AG08395 (cell line): ENCODE measurements around the gene CES1.
"Not testable (repeated sequence)": the region's sequence is repeated elsewhere in the genome, so short reads cannot be mapped to it uniquely, and the experiment has no call there.

Source experiments
- DNase-seq: peaks from one replicate; pipeline ENCODE4 v3.0.0; 2012; ENCODE audit warnings: mixed read lengths, low spot score

The CES1 gene

DNA sequence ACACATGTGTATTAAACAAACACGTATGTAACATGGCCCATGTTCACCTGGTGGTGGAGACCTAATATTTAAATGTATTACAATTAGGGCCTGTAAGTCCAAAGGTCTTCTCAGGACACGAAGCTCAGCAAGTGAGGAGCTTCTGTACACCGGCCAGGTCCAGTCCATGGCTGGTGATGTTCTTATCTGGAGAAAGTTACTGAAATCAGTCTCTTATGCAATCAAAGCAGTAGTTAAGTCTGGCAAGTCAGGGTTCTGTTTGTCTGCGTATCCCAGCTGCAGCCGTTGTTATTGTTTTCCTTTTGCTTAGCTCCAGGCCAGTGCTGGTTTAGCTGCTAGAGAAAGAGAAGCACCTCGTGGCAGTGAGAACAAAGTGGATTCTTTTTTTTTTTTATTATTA, 41.4 kb downstream of the CES1 start:
- DNase-seq: not testable (repeated sequence)

DNA sequence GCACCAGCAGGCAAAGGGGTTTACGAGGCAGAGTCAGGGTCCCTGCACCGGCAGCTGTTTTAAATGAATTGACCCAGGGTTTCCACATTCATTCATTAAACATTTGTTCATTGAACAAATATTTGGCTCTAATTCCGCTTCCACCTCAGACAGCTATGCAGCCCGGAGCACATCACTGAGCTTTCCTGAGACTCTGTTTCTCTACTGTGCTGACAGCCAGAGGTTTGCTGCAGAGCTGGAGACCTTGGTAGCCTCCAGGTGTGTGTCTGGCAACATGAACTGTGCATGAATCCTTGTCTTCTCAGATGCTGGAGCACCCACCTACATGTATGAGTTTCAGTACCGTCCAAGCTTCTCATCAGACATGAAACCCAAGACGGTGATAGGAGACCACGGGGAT, 42.7 kb downstream of the CES1 start:
- DNase-seq: not testable (repeated sequence)

DNA sequence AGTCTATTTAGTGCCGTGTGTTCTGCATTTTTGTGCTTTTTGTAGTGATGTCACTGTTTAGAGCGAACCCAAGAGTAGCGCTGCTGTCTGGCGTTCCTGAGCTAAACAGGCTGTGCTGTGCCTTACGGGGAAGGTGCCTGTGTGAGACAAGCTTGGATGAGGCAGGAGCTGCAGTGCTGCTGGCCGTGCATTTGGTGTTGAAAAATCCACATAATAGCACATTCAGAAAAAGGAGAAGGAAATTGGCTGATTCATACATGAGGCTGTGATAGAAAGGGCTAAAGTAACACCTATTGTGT, 50.2 kb downstream of the CES1 start:
- DNase-seq: not testable (repeated sequence)

DNA sequence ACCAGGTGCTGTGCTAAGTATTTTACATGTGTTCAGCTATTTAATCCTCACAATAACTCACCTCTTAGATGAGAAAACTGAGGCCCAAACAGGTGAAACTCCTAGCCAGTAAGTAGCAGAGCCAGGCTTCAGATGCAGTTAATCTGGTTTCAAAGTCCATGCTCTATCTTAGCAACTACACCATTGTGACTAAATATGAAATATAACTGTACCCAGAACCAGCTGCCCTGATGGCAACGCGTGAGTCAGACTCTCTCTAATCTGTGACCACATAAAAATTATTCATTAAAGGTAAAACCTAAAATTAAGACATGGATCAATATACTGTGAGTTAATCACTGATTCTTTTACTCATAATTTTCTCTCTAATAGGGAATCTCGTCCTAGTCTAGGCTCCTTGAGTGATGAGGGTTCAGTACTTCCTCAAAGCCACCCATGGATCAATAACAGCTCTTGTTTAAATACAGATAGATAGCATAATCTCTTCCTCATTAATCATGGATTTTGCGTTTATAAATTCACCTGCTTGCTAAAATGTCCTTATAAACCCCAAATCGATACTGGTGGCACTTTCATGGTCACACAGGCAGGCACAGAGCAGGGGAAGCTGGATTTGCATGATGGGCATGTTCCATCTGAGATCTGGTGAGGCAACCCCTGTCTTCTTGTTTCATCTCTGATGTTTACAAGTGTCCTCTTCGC, 50.7 kb downstream of the CES1 start:
- DNase-seq: not testable (repeated sequence)

DNA sequence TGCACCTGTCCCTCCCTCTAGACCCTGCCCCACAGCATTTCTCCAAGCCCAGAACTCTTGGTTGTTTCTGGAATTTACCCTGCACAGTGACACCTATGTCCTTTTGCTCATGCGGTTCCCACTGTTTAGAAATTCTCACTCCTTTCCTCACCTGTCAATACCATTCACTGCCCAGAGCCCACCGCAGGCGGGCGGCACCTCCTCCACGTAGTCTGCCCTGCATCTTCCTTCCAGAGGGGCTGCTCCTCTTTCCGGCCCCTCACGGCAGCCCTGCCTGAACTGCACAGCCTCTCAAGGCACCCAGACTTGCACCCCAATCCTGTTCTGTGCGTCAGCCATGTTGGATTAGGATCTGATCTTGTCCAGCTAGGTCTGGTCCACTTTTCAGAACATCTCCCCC, 51.4 kb downstream of the CES1 start:
- not testable (repeated sequence) for DNase-seq

DNA sequence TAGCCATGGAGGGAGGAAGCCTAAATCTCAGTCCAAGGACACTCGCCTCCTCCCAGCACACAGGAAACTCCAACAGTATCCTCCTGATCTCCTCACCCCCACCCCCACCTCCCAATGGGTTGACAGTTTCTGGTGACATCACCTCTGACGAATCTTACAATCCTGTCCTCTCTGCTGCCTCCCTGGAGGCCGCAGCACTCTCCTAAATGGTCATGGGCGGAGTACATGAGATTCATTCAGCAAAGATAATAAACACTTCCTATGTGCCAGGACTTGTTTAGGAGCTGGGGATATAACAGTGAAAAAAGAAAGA, 52.8 kb downstream of the CES1 start:
- not testable (repeated sequence) for DNase-seq

DNA sequence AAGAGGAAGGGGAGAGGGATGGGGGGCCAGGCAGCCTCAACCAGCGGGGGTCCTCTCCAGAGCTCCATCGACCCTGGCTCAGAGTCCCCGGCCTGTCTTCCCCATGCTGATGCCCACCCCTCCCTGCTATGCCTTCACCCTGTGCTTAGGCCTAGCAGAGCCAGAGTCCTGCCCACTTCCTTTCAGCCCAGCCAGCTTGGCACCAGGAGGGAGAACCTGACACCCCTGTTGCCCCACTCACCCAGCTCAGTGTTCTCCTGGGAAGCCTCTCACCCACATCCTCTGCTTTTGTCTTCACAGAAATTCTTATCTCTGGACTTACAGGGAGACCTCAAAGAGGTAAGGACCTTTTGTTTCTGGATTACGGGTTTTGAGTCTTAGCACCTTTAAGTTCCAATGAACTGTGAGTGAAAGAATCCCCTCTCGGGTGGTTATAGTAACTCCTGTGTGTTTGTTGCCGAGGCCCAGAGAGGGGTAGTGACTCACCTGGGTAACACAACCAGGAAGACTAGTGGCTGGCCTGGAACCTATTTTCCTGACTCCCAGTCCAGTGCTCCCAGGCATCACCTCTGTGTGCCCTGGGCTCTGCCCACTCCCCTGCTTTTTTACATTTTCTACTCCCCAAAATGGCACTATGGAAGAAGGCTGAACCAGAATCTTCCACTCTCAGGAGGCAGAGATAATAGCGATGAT, 53.3 kb downstream of the CES1 start:
- DNase-seq: no peak

DNA sequence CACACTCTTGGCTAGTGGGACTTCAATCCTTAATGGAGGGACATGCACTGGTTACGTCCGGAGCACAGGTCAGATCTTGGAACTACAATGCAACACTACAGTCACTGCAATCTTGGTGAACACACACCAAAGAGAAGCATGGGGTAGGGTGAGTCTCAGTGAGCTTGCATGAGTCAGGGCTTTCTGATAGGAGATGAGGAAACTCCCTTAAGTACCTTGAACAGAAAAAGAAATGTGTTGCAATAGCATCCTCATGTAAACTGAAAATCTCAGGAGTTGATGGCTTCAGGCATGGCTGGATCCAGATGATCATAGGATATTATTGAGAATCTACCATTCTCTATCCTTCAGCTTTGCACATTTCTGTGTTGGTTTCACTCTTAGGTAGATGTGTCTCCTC, 54.1 kb downstream of the CES1 start:
- DNase-seq: no peak

DNA sequence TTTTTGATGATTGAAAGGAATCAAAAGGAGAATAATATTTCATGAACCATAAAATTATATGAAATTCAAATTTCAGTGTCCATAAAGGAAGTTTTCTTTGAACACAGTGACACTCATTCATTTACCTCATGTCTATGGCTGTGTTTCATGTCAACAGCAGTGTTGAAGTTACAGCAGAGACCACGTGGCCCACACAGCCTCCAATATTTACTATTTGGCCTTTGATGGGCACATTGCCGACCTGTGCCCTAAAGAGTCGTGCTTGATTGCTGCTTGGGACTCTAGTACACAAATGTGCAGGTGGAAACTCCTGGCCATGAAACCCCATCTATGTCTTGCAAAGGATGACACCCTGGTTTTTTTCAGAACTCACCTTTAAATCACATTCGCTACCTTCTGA, 57.0 kb downstream of the CES1 start:
- DNase-seq: no peak

DNA sequence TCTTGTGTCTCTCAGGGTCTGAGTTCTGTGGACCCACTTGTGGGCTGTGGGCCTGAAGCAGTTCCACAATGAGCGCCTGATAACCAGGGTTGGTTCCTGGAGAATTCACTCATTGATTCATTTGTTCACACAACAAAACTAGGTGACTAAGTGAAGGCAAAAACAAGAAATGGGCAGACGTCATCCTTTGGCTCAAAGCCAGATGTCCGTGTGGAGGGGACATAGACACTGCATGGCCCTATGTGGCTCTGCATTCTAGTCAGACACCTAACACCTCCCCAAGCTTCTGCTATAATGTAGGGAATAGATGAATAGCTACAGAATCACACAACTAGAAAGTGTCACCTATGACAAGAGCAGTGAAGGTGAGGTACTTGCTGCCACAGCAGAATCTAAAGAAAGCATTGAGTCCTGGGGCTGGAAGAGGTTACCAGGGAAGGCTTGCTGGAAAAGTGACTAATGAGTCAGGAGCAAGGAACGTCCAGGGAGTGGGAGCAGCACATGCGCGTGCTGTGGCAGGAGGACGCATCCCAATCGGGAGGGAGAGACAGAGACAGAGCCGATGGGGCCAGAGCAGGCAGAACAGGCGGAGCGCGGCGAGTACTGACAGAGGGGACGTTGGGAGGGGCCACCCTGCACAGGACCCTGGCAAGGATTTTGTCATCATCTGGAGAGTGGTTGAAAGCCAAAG, 58.9 kb downstream of the CES1 start:
- DNase-seq: peak; percentile 37

DNA sequence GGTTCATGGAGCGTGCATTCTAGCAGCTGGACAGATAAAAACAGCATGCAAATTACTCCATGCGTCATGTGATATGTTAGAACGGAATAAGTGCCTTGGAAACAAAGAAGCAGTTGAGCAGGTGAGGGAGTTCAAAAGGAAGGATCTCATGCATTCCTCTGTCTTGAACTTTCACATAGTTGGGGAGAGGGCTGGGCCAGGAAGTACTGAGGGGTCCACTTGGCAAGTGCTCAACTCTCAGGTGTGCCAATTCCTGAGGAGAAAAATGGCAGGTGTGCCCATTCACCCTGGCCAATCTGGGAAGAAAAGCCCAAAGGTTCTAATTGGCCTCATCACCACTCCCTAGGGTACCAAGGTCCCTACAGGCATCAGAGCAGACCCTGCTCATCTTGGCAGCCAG, 67.7 kb downstream of the CES1 start:
- no peak for DNase-seq

DNA sequence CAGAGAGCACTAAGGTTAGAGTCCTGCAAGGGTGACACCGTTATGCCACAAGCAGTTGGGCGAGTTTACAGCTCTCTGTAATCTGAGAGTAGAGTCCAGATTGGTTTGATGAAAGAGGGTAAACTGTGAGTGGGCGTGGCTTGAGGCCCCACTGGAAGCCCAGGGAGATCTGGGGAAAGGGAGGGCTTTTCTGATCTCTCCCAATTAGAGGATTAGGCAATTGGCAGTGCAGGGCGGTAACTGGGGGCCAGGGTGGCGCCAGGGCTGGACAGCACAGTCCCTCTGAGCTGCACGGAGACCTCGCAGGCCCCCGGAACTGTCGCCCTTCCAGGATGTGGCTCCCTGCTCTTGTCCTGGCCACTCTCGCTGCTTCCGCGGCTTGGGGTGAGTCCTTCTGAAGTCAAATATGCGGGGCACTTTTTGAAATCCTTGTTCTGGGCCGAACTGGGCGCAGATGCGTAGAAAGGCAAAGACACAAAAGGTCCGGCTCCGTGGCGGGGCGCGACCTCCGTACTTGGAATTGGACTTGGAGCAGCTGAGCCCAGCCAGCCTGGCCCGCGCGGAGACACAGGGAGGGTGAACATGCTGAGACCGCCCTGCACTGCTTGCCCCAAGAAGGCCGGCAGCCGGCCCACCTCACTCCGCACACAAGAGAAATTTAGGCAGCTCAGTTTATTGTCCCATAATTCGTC, 72.4 kb downstream of the CES1 start:
- DNase-seq: no peak

DNA sequence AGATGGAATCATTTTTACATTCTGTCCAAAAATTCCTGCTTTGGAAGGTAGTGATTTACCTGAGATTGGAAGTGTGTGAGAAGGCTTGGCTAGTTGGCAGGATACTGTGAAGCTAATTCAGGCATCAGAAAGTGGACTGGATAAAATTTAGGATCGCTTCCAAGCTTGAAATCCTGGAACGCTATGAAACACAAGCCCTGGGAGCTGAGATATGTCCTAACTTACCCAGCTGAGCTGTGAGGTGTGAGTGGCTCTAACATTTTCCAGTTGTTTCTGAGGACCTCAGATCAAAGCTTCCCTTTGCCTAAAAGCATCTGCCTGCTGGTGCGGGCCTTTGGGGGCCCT, 73.0 kb downstream of the CES1 start:
- DNase-seq: not testable (repeated sequence)

DNA sequence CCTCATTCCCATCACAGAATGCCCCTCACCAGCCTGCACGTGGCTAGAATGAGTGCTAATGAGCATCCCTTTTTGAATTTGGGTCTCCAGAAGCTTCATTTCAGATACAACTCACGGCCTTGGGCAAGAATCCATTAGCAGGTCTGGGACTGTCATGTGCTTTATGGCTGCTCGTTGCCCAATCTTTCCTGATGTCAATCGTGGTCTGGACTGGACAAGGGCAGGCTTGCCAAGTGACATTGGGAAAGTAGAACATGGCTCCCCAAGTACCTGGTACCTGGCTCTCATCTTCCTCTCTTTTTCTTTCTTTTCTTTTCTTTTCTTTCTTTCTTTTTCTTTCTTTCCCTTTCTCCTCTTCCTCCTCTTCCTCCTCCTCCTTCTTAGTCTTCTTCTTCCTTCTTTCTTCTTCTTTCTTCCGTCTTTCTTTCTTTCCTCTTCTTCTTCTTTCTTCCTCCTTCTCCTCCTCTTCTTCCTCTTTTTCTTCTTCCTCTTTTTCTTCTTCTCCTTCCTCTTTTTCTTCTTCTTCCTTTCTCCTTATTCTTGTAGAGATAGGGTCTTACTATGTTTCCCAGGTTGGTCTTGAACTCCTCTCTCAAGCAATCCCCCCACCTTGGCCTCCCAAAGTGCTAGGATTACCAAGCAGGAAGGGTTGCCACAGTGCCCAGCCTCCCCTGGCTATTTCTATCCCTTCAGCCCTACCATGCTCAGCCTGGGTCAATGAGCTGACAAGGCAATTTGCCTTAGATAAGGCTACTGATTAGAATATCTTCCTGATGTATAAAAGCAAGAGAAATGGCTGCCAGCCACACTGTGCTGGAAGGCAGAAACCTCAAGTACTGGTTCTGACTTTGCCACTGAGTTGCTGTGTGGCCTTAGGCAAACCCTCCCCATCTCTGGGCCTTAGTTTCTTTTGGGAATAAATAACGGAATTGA, 75.0 kb downstream of the CES1 start:
- not testable (repeated sequence) for DNase-seq

DNA sequence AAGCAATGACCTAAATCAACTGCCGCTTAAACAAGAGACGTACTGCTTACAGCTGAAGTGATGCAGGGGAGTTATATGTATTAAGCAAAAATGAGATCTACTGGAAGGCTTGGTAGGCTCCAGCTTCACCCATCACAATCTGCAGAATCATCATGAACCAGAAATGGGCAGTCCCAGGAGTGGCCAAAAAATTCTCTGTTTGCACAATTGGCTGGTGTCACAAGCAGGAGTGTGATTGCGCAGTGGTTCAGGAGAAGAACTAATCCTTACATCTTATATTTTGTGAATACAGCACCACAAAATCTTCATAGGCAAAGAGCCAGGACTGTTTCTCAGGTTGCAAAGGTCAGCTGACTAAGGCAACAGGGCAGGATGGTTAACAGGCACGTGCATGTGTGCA, 75.9 kb downstream of the CES1 start:
- DNase-seq: no peak

DNA sequence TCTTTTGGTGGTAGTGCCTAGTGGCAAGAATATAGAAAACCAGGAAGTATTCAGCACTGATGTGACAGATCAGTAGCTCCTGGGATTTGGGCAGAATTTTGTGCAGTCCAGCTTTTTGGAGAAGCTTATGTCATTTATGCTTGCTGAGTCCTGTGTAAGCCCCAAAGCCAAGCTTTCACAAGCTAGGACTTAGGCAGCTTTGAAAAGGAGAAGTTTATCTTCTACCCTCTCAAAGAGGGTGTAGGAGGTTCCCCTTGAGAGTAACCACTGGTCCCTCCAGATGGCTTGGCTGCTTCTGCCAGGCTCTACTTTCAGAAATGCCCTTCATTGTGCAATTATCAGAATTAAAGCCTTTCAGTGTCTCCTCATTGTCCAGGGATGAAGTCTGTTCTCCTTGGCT, 78.8 kb downstream of the CES1 start:
- no peak for DNase-seq

DNA sequence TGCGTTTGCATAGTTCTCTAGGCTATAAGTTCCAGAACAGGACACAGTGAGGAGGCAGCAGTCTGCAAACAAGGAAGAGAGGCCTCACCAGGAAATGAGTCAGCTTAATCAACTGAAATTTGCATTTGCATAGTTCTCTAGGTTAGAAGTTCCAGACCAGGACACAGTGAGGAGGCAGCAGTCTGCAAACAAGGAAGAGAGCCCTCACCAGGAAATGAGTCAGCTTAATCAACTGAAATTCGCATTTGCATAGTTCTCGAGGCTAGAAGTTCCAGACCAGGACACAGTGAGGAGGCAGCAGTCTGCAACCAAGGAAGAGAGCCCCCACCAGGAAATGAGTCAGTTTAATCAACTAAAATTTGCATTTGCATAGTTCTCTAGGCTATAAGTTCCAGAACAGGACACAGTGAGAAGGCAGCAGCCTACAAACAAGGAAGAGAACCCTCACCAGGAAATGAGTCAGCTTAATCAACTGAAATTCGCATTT, 79.7 kb downstream of the CES1 start:
- not testable (repeated sequence) for DNase-seq
